Activated T-cell treated with anti-CD3 and anti-CD28 coated beads for 48 hours (primary cell): ENCODE data around the gene MYO5C.

Experiments
- DNase-seq: peaks from one replicate; pipeline ENCODE4 v3.0.0-alpha.2; 2020; ENCODE audit warnings: low read depth

Gene MYO5C

DNA sequence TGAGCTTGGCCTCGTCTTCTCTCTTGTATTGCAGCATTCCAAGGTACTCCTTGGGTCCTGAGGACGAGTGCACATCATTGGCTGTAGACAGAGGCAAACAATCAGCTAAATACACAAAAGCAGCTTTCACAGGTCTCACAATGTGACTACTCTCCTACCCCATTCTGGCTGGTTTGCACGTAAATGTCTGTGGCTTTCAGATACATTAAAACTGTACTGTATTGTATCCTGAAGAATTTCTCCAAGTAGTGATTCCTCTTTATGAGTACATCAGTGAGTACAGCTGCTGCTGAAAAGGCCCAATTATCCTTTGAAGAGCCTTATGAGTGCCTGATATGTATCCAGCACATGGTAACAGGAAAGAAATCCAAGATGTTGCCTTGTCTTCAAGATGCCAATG, 82.4 kb downstream of the MYO5C start:
- DNase-seq = no peak

- peak; percentile 66 for DNase-seq
Measured at GRCh38 chr15:52208306-52208946, 87.2 kb downstream of the MYO5C start.

DNA sequence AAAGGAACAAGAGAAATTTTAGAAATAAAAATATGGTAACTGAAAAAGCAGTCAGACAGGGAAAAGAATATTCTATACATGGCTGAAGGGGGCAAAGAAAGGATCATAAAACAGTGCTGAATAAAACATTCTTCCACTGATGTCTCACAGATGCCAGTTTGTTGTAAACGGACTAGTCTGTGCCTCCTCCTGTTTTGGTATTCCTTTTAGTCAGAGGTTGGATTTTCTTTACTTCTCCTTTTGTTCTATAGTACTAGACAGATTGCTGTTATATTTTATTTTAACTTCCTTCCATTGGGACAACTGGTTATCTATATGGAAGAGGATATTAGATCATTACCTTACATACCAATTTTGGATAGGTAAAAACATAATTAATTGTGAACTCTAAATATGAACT, 88.4 kb downstream of the MYO5C start:
- DNase-seq = no peak

DNA sequence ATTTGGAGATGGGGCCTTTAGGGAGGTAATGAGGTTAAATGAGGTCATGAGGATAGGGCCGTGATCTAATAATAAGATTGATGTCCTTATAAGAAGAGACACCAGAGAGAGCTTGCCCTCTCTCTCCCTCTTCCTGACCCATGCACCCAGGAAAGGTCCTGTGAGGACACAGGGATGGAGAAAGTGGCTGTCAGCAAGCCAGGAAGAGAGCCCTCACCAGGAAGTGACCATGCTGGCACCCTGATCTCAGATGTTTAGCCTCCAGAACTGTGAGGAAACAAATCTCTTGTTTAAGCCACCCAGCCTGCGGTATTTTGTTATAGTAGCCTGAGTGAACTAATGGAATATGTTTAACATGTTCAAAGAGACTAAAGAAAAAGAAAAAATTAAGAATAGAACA, 89.2 kb downstream of the MYO5C start:
- no peak for DNase-seq

- DNase-seq = no peak
Measured at GRCh38 chr15:52204657-52205056, 90.9 kb downstream of the MYO5C start.

GRCh38 chr15:52200831-52201365, 94.7 kb downstream of the MYO5C start:
- DNase-seq = no peak

DNA sequence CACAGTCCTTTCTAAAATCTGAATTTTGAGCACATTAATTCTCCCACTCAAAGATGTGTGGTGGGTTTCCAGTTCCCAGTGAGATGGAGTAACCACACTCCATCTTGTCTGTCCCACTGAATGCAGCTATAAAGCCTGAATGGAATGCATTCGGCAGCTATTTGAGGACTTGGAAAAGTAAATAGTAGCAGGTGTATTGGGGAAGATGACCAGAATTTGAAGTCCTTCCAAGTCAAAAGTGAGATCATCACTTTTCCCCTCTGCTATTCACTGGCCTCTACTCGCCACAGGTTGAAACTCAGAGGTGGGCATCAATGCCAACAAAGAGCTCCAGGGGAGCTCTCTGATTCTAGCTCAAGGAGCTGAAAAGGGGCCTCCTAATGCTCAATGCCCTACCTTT, 96.3 kb downstream of the MYO5C start:
- DNase-seq = no peak

DNA sequence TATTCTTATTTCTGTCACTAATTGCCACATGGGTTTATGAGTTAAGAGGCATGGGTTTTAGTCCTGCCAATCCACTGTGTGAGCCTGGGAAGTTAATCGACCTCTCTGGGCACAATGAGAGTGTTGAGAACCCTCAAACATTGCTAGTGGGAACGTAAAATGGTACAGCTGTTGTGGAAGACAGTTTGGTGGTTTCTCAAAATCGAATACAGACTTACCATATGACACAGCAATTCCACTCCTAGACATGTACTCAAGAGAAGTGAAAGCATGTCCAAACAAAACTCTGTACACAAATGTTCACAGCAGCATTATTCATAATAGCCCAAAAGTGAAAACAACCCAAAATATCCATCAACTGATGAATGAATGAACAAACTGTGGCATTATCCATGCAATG, 98.7 kb downstream of the MYO5C start:
- no peak for DNase-seq

- no peak for DNase-seq
Measured at GRCh38 chr15:52193791-52194190, 101.8 kb downstream of the MYO5C start.

GRCh38 chr15:52193321-52193720, 102.3 kb downstream of the MYO5C start:
- DNase-seq = no peak

DNA sequence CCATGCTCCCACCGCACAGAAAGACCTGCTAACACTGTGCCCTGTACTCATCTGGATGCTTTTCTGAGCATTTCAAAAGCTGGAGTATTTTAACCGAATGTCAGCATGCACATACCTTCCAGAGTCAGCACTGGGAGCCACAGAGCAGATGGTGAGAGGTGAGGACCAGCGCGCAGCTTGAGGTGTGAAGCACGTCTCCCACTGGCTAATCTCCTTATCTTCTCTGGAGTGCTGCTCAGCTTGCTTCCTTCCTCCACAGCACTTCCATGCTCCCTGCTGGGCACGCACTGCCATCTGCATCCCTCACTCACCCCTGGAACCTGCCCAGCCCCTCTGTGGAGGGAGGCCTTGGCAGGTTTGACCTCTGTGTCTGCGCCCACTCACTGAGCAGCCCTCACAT, 104.4 kb downstream of the MYO5C start, which contains the start of gene GNB5:
Gene GNB5, minus strand, starts transcription at position 186 of the 400 bp plus-strand sequence. CDS start 6,716 bp downstream, outside the sequence.
- no peak for DNase-seq

DNA sequence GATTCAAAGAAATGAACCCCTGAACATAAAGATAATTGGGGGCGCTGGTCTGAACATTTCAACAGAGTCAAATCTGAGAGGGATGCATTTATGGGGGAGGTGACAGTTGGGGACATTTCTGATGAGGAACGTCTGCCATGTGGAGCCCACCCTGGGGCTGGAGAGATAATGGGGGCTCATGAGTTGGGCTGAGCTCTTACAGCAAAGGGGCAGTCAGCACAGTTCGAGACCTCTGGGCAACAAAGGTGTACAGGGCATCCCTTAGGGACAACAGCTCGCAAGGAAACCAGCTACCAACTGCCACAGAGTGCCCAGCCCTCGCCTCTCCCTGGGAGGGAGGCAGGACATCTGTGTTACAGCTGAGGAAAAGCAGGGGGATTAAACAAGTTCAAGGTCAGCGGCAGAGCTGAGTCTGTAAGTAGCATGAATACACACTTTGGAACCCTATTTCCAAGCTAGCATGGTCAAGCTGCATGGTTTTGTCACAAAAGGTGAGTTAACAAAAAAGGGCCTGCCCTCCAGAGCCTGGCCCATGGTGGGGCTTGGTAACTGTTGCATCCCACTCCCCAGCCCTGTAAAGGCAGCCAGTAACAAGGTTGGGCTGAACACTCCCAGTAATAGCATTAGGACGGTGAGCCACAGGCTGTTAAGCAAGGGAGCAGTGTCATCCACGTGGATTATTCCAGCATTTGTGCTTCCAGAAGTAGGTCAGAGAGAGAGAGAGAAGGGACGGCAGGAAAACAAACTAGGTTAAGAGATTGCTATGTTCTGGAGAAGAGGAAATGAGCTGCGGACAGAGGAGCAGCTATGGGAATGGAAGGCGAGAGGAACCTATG, 108.7 kb downstream of the MYO5C start:
- no peak for DNase-seq

DNA sequence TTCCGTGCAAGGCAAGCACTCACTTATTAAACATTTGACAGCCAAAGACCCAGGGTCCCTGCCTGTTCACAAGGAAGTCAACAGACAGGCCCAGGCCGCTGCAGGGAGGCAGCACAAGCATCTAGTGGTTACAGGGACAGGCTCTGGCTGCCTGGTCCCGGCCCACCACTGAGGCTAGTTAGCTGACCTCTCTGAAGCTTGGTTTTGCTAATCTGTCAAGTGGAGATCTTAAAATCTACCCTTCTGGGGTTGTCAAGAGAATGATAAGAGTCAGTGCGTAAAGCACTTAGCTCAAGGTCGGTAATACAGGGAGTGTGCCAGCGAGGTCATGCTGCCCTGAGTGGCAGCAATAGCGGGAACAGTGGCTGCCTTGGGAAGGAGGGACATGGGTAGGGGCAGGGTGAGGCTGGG, 110.4 kb downstream of the MYO5C start:
- no peak for DNase-seq

DNA sequence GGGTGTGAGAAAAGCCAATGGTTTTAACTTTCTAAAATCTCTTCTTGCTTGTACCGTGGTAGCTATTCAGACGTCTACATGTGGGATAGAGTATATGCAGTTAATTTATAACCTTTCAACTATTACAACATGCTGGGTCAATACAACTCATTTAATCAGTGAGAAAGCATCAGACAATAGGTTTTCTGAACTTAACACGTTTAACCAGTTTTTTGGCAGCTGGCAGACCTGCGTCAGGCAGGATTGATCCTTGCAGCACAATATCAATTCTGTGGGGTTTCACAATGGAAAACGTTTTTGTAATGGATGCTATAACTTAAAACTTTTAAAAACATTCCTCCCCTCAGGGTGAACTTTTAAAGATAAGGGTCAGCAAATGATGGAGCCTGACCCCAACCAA, 110.9 kb downstream of the MYO5C start:
- DNase-seq = no peak

DNA sequence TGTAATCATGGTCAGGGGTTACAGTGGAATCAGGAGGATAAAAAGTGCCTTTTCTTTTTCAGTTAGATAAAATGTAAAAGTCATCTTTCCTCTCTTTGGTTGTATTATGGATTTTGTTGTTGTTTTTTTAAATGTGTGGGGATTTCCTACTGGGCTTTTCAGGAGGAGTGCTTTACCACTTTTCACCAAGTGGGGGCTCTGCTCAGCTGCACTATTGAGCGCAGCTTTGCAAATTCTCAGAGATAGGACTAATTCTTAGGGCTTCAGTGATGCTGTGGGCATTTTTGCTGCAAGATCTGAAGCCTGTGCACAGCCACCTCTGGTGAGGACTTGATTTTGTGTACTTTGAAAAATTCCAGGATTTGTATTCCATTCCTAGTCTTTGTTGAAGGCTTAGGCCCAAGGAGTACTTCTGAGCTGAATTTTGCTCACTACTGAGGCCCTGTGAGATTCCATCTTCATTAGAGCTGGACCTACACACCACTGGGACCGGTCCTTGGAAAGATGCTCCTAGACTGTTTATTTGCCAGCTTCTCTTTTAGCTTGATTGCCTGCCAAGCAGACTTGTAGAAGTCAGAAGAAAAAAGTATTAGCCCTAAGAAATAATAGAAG, 111.9 kb downstream of the MYO5C start:
- no peak for DNase-seq

DNA sequence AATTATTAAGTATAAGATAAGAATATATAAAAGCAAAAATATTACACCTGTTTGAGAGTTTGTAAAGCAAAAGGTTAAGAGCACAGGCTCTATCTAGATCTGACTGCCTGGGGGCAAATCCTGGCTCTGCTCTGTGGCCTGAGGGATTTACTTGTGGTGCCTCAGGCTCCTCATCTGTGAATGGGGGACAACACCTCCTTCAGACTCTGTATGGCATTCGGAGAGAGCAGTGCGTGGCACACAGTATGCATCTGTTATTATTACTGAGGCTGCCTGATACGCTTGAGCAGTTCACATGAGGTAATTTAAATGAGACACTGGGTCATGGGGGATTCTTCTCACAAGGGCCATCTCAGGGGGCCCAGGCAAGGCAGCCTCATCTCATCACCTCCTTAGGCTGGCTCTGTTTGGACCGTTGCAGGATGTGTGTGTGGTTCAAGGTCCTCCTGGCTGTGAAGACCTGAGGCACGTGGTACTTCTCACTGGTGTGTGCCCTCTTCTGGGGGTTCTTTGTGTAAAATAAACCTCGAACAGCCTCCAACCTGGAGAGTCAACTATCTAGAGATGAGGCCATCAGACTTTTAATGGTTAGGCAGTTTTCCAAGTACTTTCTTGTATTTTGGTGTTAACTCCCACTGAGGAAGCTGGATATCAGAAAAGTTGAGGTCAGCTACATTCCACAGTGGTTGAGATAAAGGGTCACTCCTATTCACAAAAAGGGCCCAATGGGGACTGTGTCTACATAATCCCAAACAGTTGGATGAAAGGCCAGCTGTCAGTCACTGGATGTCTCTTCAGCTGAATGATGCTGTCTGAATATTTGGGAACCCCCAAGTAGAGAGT, 113.4 kb downstream of the MYO5C start:
- DNase-seq = no peak

- no peak for DNase-seq
Measured at GRCh38 chr15:52180851-52181450, 114.7 kb downstream of the MYO5C start.

- no peak for DNase-seq
Measured at GRCh38 chr15:52180196-52180835, 115.3 kb downstream of the MYO5C start.

- peak; percentile 86 for DNase-seq
Measured at GRCh38 chr15:52179278-52180195, 116.1 kb downstream of the MYO5C start.

- no peak for DNase-seq
Measured at GRCh38 chr15:52178765-52179164, 116.8 kb downstream of the MYO5C start.
